Psoas muscle (tissue), 8 donors: ENCODE data around the gene CACNA1F. TPM values are rescaled to one million over a fixed set of nuclear protein-coding genes. Genes with fewer than 3 reads are reported as not detected.

Source experiments
- ATAC-seq, 4 donors: fragments of 200-7000 bp; cut with Tn5 transposase; one replicate each; pipeline ENCODE4 v1.9.1; 2020; ENCODE audit warnings: moderate library complexity in 3 of 4, mild to moderate bottlenecking in 2 of 4
- DNase-seq, 2 donors: peaks; one replicate each; pipeline ENCODE4 v3.0.0-alpha.2; 2020
- H3K27ac ChIP-seq: fragments of 200-600 bp; one replicate; pipeline ENCODE4 v1.8.0; 2022
- H3K27me3 ChIP-seq, 3 donors: fragments of 200-600 bp in 1 of 3; one replicate each; pipeline versions ENCODE4 v1.6.1 to v1.8.0; 2013 to 2022; ENCODE audit warnings: low read length in 2 of 3, mild to moderate bottlenecking in 2 of 3, moderate library complexity in 1 of 3; ENCODE audit not compliant: insufficient read depth in 3 of 3
- H3K36me3 ChIP-seq, 2 donors: fragments of 200-600 bp in 1 of 2; one replicate each; pipeline versions ENCODE4 v1.6.1 to v1.8.0; 2013 to 2022; ENCODE audit warnings: low read depth in 1 of 2, mild to moderate bottlenecking in 1 of 2, moderate library complexity in 1 of 2; ENCODE audit not compliant: insufficient read depth in 1 of 2
- H3K4me1 ChIP-seq: fragments of 200-600 bp; one replicate; pipeline ENCODE4 v1.8.0; 2022
- H3K4me3 ChIP-seq: fragments of 200-600 bp; one replicate; pipeline ENCODE4 v1.8.0; 2022; ENCODE audit warnings: mild to moderate bottlenecking
- H3K9me3 ChIP-seq: fragments of 200-600 bp; one replicate; pipeline ENCODE4 v1.8.0; 2022
- CTCF ChIP-seq: fragments of 200-600 bp; IDR thresholded peaks from one replicate; pipeline ENCODE4 v1.8.0; 2022; ENCODE audit warnings: antibody characterized with exemption
- WGBS, 3 donors: extraction: QIAGEN DNeasy Blood & Tissue Kit; methylation state at CpG; one replicate each; pipeline versions ENCODE4 v1.1.6 to v1.1.7; 2013; 5-methylcytosine and 5-hydroxymethylcytosine counted together
- intact Hi-C, 2 donors: fragments of 100-400 bp; cut with DNase I; formaldehyde crosslinking; loops; one replicate each; pipeline versions ENCODE4 v1.11.0 to v1.14.2; 2022
- polyA plus RNA-seq, 3 donors: library from polyadenylated mRNA; stranded (reverse); fragments of 200-250 nt; gene quantifications; one replicate each; pipeline ENCODE4 v1.2.3, GENCODE V29; 2013
- total RNA-seq, 4 donors: library from RNA; stranded (reverse); fragmentation: NEBNext Ultra II Directional in 2 of 4; extraction: Animal tissue kit (Norgen Biotek cat#: 25700) in 2 of 4; gene quantifications; one replicate each; pipeline versions ENCODE4 v1.2.1 to v1.2.4, GENCODE V29; 2021 to 2023
- donor health status: healthy with polysubstance abuse.
- donor health status: DM: no; HTN: no; CAD: no; lungs with moderate emphysema.
- donor health status: Bipolar disorder and iron deficiency.
- donor health status: healthy.
- donor health status: DM: yes; HTN: yes; CAD: no.
- donor health status: DM: no; HTN: no; CAD: no.
- donor health status: DM: no; HTN: no; CAD: no.
- donor health status: DM: yes; HTN: yes; CAD: no.

Gene CACNA1F
- total and polyA plus RNA-seq, 7 donors: 0.01 to 0.12 (median 0.03) TPM; not detected in 3

- H3K27ac ChIP-seq: no peak overlapping the region
- TF ChIP-seq CTCF: no peak
- 70 to 79% (median 75%) methylated on average over 1 to 2 of the region's 2 CpGs for WGBS, 3 donors
- peaks cover 0 to 7% (median 0%) of the 10 kb centered on the region in 3 donors for H3K27me3 ChIP-seq
- no peaks in the 10 kb centered on the region for H3K36me3 ChIP-seq
- DNase-seq: no peak
- peaks cover 4% of the 10 kb centered on the region for H3K9me3 ChIP-seq
- intact Hi-C loops: no loop called here
- no peak for ATAC-seq
- H3K4me1 ChIP-seq: no peaks in the 10 kb centered on the region
- H3K4me3 ChIP-seq: no peak overlapping the region
These were observed 39.6 kb downstream of the CACNA1F start for GRCh38 chrX:49193542-49193964.

- intact Hi-C loops: no loop called here
- peak; percentile 44 for TF ChIP-seq CTCF
- no peaks in the 10 kb centered on the region for H3K36me3 ChIP-seq
- ATAC-seq (no peak), DNase-seq (no peak)
- H3K27me3 ChIP-seq: no peaks in the 10 kb centered on the region
- 63 to 67% (median 65%) methylated on average over 9 to 10 of the region's 10 CpGs for WGBS, 3 donors
- H3K27ac ChIP-seq: no peak overlapping the region
- H3K9me3 ChIP-seq: peaks cover 4% of the 10 kb centered on the region
- H3K4me3 ChIP-seq: no peak overlapping the region
- no peaks in the 10 kb centered on the region for H3K4me1 ChIP-seq
These were observed 40.3 kb downstream of the CACNA1F start for GRCh38 chrX:49192722-49193328.

GRCh38 chrX:49191574-49192011, 41.5 kb downstream of the CACNA1F start:
- Histone ChIP-seq H3K36me3 (no peaks in the 10 kb centered on the region), H3K4me1 (no peaks in the 10 kb centered on the region), H3K27ac (peak overlapping the region; percentile 85), H3K27me3 (no peaks in the 10 kb centered on the region), H3K9me3 (peaks cover 4% of the 10 kb centered on the region), H3K4me3 (peak overlapping the region; percentile 81)
- no peak for DNase-seq
- 1 to 36% (median 1%) methylated on average over 19 to 34 of the region's 34 CpGs for WGBS, 3 donors
- intact Hi-C loops: no loop called here
- peak in 2 of 4 donors; percentile 2 to 16 for ATAC-seq
- no peak for TF ChIP-seq CTCF

GRCh38 chrX:49190821-49191573, 42.1 kb downstream of the CACNA1F start:
- DNase-seq (peak; percentile 87 to 93), ATAC-seq (peak; percentile 87 to 90 (median 89))
- TF ChIP-seq CTCF: no peak
- peak overlapping the region; percentile 81 for H3K4me3 ChIP-seq
- no peaks in the 10 kb centered on the region for H3K4me1 ChIP-seq
- WGBS, 3 donors: 0 to 37% (median 0%) methylated on average over 29 to 32 of the region's 32 CpGs
- peak overlapping the region; percentile 85 for H3K27ac ChIP-seq
- intact Hi-C loops: no loop called here
- H3K36me3 ChIP-seq: no peaks in the 10 kb centered on the region
- peaks cover 4% of the 10 kb centered on the region for H3K9me3 ChIP-seq
- no peaks in the 10 kb centered on the region for H3K27me3 ChIP-seq
